Upper lobe of left lung (tissue), 4 donors: Measurements from ENCODE around the gene TGM6.

Experiments
- EP300 ChIP-seq, 4 donors: sonication (generic); formaldehyde crosslinking; IDR thresholded peaks; one replicate each; pipeline ENCODE4 v1.5.1; 2017; ENCODE audit warnings: antibody characterized with exemption in 4 of 4, control low read depth in 2 of 4
- POLR2AphosphoS5 ChIP-seq, 2 donors: sonication (generic); formaldehyde crosslinking; IDR thresholded peaks; one replicate each; pipeline ENCODE4 v1.5.1; 2017; ENCODE audit warnings: antibody characterized with exemption in 2 of 2
- TF ChIP-seq, protein P1 (sequence below), 6 experiments: fragments of 450-650 bp in 4 of 6; fragments of 200-600 bp in 2 of 6; sonication (generic) in 2 of 6; IDR thresholded peaks; one replicate each; pipeline ENCODE4 v1.5.1; 2016 to 2019; ENCODE audit warnings: antibody characterized with exemption in 6 of 6

GRCh38 chr20:2331106-2331505 is 49.6 kb upstream of the TGM6 start:
- TF ChIP-seq, protein P1, sequence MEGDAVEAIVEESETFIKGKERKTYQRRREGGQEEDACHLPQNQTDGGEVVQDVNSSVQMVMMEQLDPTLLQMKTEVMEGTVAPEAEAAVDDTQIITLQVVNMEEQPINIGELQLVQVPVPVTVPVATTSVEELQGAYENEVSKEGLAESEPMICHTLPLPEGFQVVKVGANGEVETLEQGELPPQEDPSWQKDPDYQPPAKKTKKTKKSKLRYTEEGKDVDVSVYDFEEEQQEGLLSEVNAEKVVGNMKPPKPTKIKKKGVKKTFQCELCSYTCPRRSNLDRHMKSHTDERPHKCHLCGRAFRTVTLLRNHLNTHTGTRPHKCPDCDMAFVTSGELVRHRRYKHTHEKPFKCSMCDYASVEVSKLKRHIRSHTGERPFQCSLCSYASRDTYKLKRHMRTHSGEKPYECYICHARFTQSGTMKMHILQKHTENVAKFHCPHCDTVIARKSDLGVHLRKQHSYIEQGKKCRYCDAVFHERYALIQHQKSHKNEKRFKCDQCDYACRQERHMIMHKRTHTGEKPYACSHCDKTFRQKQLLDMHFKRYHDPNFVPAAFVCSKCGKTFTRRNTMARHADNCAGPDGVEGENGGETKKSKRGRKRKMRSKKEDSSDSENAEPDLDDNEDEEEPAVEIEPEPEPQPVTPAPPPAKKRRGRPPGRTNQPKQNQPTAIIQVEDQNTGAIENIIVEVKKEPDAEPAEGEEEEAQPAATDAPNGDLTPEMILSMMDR (IDR thresholded peaks at IDR 0.05) = no peak
- TF ChIP-seq EP300 (IDR thresholded peaks at IDR 0.05) = no peak
- no peak for TF ChIP-seq POLR2AphosphoS5 (IDR thresholded peaks at IDR 0.05)
